Loucy (cell line): ENCODE measurements around the gene TCTN3.

Source experiments
- H2AFZ ChIP-seq: fragments of 200-600 bp; sonication (generic); 2 replicates; pipeline ENCODE4 v1.6.0; 2016; ENCODE audit warnings: antibody characterized with exemption, mild to moderate bottlenecking, low read length, moderate library complexity
- H3F3A ChIP-seq: fragments of 200-600 bp; 2 replicates; pipeline ENCODE4 v1.6.0; 2016; ENCODE audit warnings: antibody characterized with exemption, low read depth, mild to moderate bottlenecking
- H3K27me3 ChIP-seq: fragments of 200-600 bp; sonication (generic); 2 replicates; pipeline ENCODE4 v1.6.1; 2014; ENCODE audit warnings: low read length, mild to moderate bottlenecking; ENCODE audit not compliant: insufficient read depth, poor library complexity, severe bottlenecking
- H3K36me3 ChIP-seq: fragments of 200-600 bp; sonication (generic); 2 replicates; pipeline ENCODE4 v1.6.1; 2016; ENCODE audit warnings: low read length; ENCODE audit not compliant: insufficient read depth
- H3K4me1 ChIP-seq: fragments of 200-600 bp; sonication (generic); 2 replicates; pipeline ENCODE4 v1.5.1; 2014; ENCODE audit warnings: low read length, mild to moderate bottlenecking; ENCODE audit not compliant: insufficient read depth, poor library complexity, severe bottlenecking
- H3K4me2 ChIP-seq: fragments of 200-600 bp; sonication (generic); 2 replicates; pipeline ENCODE4 v1.6.0; 2014; ENCODE audit warnings: antibody characterized with exemption, low read length, low read depth, mild to moderate bottlenecking; ENCODE audit not compliant: poor library complexity, severe bottlenecking
- H3K4me3 ChIP-seq: fragments of 200-600 bp; sonication (generic); 2 replicates; pipeline ENCODE4 v1.5.1; 2014; ENCODE audit warnings: low read length, mild to moderate bottlenecking, mixed read lengths; ENCODE audit not compliant: poor library complexity, severe bottlenecking
- H3K79me2 ChIP-seq: fragments of 200-600 bp; sonication (generic); 2 replicates; pipeline ENCODE4 v1.6.1; 2014; ENCODE audit warnings: low read length; ENCODE audit not compliant: insufficient read depth
- H3K9ac ChIP-seq: fragments of 200-600 bp; sonication (generic); 2 replicates; pipeline ENCODE4 v1.6.0; 2014; ENCODE audit warnings: mild to moderate bottlenecking, low read depth, low read length, moderate library complexity; ENCODE audit not compliant: poor library complexity, severe bottlenecking
- H3K9me2 ChIP-seq: fragments of 200-600 bp; sonication (generic); replicated peaks from 2 replicates; pipeline ENCODE4 v1.6.1; 2016; ENCODE audit warnings: low read depth, low read length, mixed read lengths
- H3K9me3 ChIP-seq: fragments of 200-600 bp; sonication (generic); 2 replicates; pipeline ENCODE4 v1.6.1; 2014; ENCODE audit warnings: mild to moderate bottlenecking, antibody characterized with exemption, low read length, low read depth; ENCODE audit not compliant: insufficient read depth
- H4K20me1 ChIP-seq: fragments of 200-600 bp; sonication (generic); 2 replicates; pipeline ENCODE4 v1.6.0; 2014; ENCODE audit warnings: antibody characterized with exemption, low read length, mild to moderate bottlenecking; ENCODE audit not compliant: insufficient read depth, poor library complexity, severe bottlenecking
- EZH2phosphoT487 ChIP-seq: fragments of 200-600 bp; IDR thresholded peaks from 2 replicates; pipeline ENCODE4 v1.6.1; 2018; ENCODE audit warnings: antibody characterized with exemption, mild to moderate bottlenecking, moderate library complexity, borderline replicate concordance
- TF ChIP-seq, protein P1 (sequence below): fragments of 200-600 bp; sonication (generic); conservative IDR thresholded peaks from 2 replicates; pipeline ENCODE4 v1.5.1; 2014; ENCODE audit warnings: mild to moderate bottlenecking, antibody characterized with exemption, low read length

Gene TCTN3

DNA sequence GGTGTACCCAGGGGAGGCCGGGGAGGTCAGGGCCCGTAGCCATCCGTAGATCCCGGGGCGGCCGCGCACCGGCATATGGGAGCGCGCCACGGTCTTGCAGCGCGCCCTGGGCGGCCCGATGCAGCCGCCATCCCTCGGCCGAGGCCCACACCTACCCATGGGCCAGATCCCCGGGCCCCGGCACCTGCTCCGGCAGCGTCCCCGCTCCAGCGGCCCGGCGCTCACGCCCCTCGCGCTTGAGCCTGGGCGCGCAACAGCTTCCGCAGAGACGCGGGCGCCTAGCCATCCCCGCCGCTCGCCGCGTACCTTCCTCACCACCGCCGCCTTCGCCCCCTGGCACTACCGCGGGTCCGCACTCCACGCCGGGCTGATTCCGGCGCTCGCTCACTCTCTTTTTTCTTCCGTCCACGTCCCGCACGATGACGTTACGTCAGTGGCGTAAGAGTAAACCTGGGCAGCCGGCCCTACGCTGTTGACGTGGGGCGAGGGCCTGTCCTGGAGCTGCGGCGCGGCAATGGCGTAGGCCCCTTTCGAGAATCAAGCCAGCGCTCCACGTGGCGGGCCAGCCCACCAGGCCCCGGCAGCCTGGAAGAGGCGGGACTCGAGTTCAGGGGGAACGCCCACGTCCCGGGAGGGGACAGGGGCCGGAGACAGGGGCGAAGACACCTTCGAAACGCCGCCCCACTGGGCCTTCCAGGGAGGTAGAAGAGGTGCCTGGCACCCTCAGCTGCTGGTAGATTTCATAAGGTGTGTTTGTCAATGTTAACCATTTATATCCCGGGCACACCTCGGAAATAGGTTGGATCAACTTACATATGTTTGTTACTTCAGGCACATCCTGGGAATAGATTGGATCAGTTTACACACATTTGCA is 37.2 kb downstream of the TCTN3 start, which contains the start of gene ALDH18A1:
Gene ALDH18A1 (minus strand): TSS at position 421 of the 874 bp plus-strand sequence. CDS start 3,334 bp downstream, outside the sequence.
- H4K20me1 ChIP-seq, result peaks cover 9% of the 10 kb centered on the region
- no peaks in the 10 kb centered on the region for H3K27me3 ChIP-seq
- H2AFZ ChIP-seq, result peak within 1 kb of the TSS; percentile 99
- no peaks in the 10 kb centered on the region for H3F3A ChIP-seq
- H3K79me2 ChIP-seq, result peaks cover 46% of the 10 kb centered on the region
- H3K4me3 ChIP-seq, result peak within 1 kb of the TSS; percentile 93
- TF ChIP-seq, protein P1, sequence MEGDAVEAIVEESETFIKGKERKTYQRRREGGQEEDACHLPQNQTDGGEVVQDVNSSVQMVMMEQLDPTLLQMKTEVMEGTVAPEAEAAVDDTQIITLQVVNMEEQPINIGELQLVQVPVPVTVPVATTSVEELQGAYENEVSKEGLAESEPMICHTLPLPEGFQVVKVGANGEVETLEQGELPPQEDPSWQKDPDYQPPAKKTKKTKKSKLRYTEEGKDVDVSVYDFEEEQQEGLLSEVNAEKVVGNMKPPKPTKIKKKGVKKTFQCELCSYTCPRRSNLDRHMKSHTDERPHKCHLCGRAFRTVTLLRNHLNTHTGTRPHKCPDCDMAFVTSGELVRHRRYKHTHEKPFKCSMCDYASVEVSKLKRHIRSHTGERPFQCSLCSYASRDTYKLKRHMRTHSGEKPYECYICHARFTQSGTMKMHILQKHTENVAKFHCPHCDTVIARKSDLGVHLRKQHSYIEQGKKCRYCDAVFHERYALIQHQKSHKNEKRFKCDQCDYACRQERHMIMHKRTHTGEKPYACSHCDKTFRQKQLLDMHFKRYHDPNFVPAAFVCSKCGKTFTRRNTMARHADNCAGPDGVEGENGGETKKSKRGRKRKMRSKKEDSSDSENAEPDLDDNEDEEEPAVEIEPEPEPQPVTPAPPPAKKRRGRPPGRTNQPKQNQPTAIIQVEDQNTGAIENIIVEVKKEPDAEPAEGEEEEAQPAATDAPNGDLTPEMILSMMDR, result no peak
- TF ChIP-seq EZH2phosphoT487, result no peak
- H3K4me1 ChIP-seq, result peaks cover 28% of the 10 kb centered on the region
- peak within 1 kb of the TSS; percentile 88 for H3K9ac ChIP-seq
- H3K4me2 ChIP-seq, result peak within 1 kb of the TSS; percentile 94
- peaks cover 17% of the 10 kb centered on the region; the same call in 1 of the 2 replicates for H3K36me3 ChIP-seq
- H3K9me2 ChIP-seq, result no peaks in the 10 kb centered on the region
- H3K9me3 ChIP-seq, result peaks cover 1% of the 10 kb centered on the region; the same call in 1 of the 2 replicates

DNA sequence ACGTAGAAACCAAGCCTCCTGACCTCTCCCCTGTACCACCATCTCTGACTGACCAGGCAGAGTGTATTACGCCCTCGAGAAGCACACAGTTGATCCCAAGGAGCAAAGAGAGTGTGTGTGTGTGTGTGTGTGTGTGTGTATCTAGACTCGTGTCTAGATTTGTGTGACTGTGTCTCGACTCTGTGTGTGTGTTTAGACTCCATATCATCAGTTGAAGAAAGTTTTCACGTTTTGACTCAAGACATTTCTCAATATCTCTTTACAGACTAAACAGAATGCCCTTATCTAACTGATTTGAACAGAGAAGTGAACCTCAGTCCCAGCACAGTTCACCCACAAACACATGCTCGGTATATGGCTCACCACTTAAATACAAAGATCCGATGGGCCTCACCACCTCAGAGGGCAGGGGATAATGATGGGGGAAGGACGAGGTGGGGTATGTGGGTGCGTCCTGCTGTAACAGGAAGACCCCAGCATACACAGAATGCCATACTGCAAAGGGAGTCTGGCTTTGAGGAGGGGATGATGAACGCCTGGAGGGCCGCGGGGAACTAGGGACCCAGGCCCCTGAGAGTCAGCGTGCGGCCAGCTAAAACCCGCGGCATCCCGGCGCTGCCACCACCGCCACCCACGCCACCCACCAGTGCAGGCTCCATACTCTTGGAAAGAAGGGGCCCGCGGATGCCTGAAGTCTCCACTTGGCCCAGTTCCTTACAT is 38.0 kb downstream of the TCTN3 start:
- H3K36me3 ChIP-seq, result peaks cover 23% of the 10 kb centered on the region; the same call in 1 of the 2 replicates
- H3K79me2 ChIP-seq, result peaks cover 54% of the 10 kb centered on the region
- TF ChIP-seq, protein P1, result no peak
- TF ChIP-seq EZH2phosphoT487, result no peak
- H3K27me3 ChIP-seq, result no peaks in the 10 kb centered on the region
- no peaks in the 10 kb centered on the region for H3K9me2 ChIP-seq
- no peaks in the 10 kb centered on the region for H3F3A ChIP-seq
- peaks cover 28% of the 10 kb centered on the region for H3K4me1 ChIP-seq
- H3K9me3 ChIP-seq, result peaks cover 6% of the 10 kb centered on the region; the same call in 1 of the 2 replicates
- peaks cover 9% of the 10 kb centered on the region for H4K20me1 ChIP-seq
- H3K9ac ChIP-seq, result peak overlapping the region; percentile 88
- peak overlapping the region; percentile 99 for H2AFZ ChIP-seq
- H3K4me3 ChIP-seq, result peak overlapping the region; percentile 93
- peak overlapping the region; percentile 94 for H3K4me2 ChIP-seq

GRCh38 chr10:95653895-95654294 is 39.8 kb downstream of the TCTN3 start:
- no peak overlapping the region for H2AFZ ChIP-seq
- no peaks in the 10 kb centered on the region for H3F3A ChIP-seq
- peak overlapping the region; percentile 8 for H3K9ac ChIP-seq
- H3K79me2 ChIP-seq, result peaks cover 67% of the 10 kb centered on the region
- peaks cover 6% of the 10 kb centered on the region; the same call in 1 of the 2 replicates for H3K9me3 ChIP-seq
- TF ChIP-seq EZH2phosphoT487, result no peak
- TF ChIP-seq, protein P1, result no peak
- peak overlapping the region; percentile 56 for H3K4me3 ChIP-seq
- H3K9me2 ChIP-seq, result no peaks in the 10 kb centered on the region
- H3K4me2 ChIP-seq, result peak overlapping the region; percentile 94
- peaks cover 33% of the 10 kb centered on the region; the same call in 1 of the 2 replicates for H3K36me3 ChIP-seq
- no peaks in the 10 kb centered on the region for H3K27me3 ChIP-seq
- H4K20me1 ChIP-seq, result peaks cover 13% of the 10 kb centered on the region
- H3K4me1 ChIP-seq, result peaks cover 34% of the 10 kb centered on the region
